HL-60 (cell line): ENCODE measurements around the gene SHROOM3.

Experiments used
- DNase-seq, 2 experiments: peaks; one replicate each; pipeline ENCODE4 v3.0.0-alpha.2; 2010 to 2020; ENCODE audit warnings: low read depth in 1 of 2, low spot score in 1 of 2
- H3K27ac ChIP-seq: fragments of 250-450 bp; sonication (Bioruptor Pico); replicated peaks from 2 replicates; pipeline ENCODE4 v1.5.1; 2020; ENCODE audit warnings: mild to moderate bottlenecking, moderate library complexity
- H3K27me3 ChIP-seq: fragments of 250-450 bp; sonication (Bioruptor Pico); 2 replicates; pipeline ENCODE4 v1.5.1; 2021; ENCODE audit warnings: mild to moderate bottlenecking, moderate library complexity; ENCODE audit not compliant: insufficient read depth, poor library complexity, severe bottlenecking
- H3K4me3 ChIP-seq: replicated peaks from 2 replicates; pipeline ENCODE4 v1.5.1; 2011; ENCODE audit warnings: mild to moderate bottlenecking, control low read depth, low read length; ENCODE audit not compliant: insufficient read depth
- CTCF ChIP-seq: IDR thresholded peaks from one replicate; pipeline ENCODE4 v1.5.1; 2011; ENCODE audit warnings: low read length, control low read depth, inconsistent platforms; ENCODE audit not compliant: insufficient read depth
- GABPA ChIP-seq: IDR thresholded peaks from 2 replicates; pipeline ENCODE4 v1.6.1; 2012; ENCODE audit warnings: low read depth
- POLR2AphosphoS5 ChIP-seq: IDR thresholded peaks from 2 replicates; pipeline ENCODE4 v1.6.1; 2012; ENCODE audit warnings: low read depth
- REST ChIP-seq: IDR thresholded peaks from 2 replicates; pipeline ENCODE4 v1.6.1; 2012; ENCODE audit warnings: low read depth; ENCODE audit not compliant: insufficient replicate concordance
- SPI1 ChIP-seq: IDR thresholded peaks from 2 replicates; pipeline ENCODE4 v1.6.1; 2012; ENCODE audit warnings: low read depth, mild to moderate bottlenecking, borderline replicate concordance

Gene SHROOM3

DNA sequence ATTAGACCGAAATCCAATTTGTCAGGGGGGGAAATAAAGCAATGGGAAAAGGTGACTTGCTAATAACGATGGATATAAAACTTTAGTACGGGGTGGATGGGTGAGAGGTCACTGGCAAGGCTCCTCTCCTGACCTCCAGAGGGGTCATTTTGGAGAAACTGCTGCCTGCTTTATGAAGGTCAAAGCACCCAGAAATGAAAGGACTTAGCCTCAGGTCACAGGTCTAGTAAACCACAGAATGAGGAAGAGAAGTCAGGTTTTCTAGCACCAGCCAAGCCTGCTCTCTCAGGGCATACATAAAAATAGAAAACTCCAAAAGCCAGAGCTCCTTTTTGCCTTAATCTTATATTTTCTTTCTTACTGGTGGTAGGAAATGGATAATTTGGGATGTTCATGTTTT lies 134.2 kb downstream of the SHROOM3 start:
- Histone ChIP-seq H3K27ac (no peak overlapping the region), H3K27me3 (peaks cover 3% of the 10 kb centered on the region), H3K4me3 (no peak overlapping the region)
- no peak for DNase-seq
- TF ChIP-seq POLR2AphosphoS5, result no peak
- TF ChIP-seq GABPA, result no peak
- TF ChIP-seq REST, result no peak
- TF ChIP-seq SPI1, result no peak
- TF ChIP-seq CTCF, result no peak

DNA sequence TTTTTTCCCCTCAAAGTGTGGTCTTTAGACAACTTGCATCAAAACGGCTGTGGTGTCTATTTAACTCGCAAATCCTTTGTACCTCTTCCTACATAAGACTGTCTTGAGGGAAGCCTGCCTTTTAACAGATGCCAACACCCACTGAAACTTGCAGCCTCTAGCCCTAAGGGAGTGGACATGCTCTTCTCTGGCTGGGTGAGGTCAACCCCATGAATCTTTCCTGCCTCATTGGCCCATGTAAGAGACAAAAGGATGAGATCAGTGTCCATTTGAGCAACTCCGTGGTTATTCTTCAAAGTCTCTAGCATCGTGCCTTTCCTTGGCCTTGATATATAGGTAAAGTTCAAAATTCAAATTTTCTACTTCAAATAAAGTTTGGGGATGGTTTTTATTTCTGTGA lies 134.7 kb downstream of the SHROOM3 start:
- DNase-seq, result no peak
- TF ChIP-seq POLR2AphosphoS5, result no peak
- no peak for TF ChIP-seq SPI1
- TF ChIP-seq CTCF, result no peak
- TF ChIP-seq REST, result no peak
- Histone ChIP-seq H3K27me3 (peaks cover 3% of the 10 kb centered on the region), H3K4me3 (no peak overlapping the region), H3K27ac (no peak overlapping the region)

- H3K4me3 ChIP-seq, result no peak overlapping the region
- H3K27me3 ChIP-seq, result peaks cover 3% of the 10 kb centered on the region
- no peak for DNase-seq
- no peak for TF ChIP-seq GABPA
- no peak for TF ChIP-seq POLR2AphosphoS5
- no peak for TF ChIP-seq SPI1
- H3K27ac ChIP-seq, result no peak overlapping the region
Measured at GRCh38 chr4:76570141-76570973, 135.3 kb downstream of the SHROOM3 start.

GRCh38 chr4:76571274-76571673 lies 136.2 kb downstream of the SHROOM3 start:
- no peak overlapping the region for H3K4me3 ChIP-seq
- TF ChIP-seq SPI1 (no peak), CTCF (no peak), POLR2AphosphoS5 (no peak), REST (no peak), GABPA (no peak)
- H3K27me3 ChIP-seq, result peaks cover 7% of the 10 kb centered on the region
- no peak for DNase-seq
- H3K27ac ChIP-seq, result no peak overlapping the region
